ENCODE results near the gene ATP6V1B1. TPM values are rescaled to one million over a fixed set of nuclear protein-coding genes. Genes with fewer than 3 reads are reported as not detected.

ATP6V1B1 gene
- total and polyA plus RNA-seq, 9 of the 15 experiments (the other 6 are each of a cell fraction or from before 2014, with no cell fraction given): not detected

DNA sequence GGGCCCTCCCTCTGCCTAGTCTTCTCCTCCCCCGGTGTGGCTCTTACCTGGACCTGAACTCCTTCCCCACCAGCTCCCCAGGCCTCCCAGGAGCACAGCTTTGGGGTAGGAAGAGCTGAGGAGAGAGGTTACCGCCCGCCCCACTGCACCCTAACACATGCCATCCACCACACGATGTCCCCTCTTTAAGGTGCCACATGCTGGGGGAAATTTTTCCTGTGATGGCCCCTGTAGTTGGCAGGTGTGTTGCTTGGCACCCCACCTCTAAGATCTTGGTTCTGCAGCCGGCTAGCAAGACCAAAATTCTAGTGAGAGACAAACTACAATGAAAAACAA, 65.9 kb downstream of the ATP6V1B1 start:
- no peaks in the 10 kb centered on the region for H3K9me3 ChIP-seq (replicated peaks; ENCODE audit: control insufficient read depth, insufficient read depth, low read depth, low read length)
- DNase-seq (ENCODE audit: extremely low read depth in 1 of 4, low spot score in 3 of 4) (peak in 1 of 4 experiments; percentile 4), FAIRE-seq (no peak), ATAC-seq (no peak)
- H3K27me3 ChIP-seq (ENCODE audit: control insufficient read depth in 2 of 2, insufficient read depth in 2 of 2, low read length in 2 of 2): no peaks in the 10 kb centered on the region
- H3K27ac ChIP-seq (ENCODE audit: extremely low read depth, low read depth, low read length): no peak overlapping the region
- H3K9ac ChIP-seq (ENCODE audit: insufficient read depth in 1 of 2, low read depth in 2 of 2, low read length in 2 of 2): no peak overlapping the region
- 27% methylated on average over 3 of the region's 5 CpGs for WGBS (ENCODE audit: insufficient coverage, low coverage, missing lambda C conversion rate)
- TF ChIP-seq HDAC6 (IDR thresholded peaks at IDR 0.05; ENCODE audit: low read depth, low read length) (no peak), CCNT2 (IDR thresholded peaks at IDR 0.05; ENCODE audit: borderline replicate concordance, extremely low read depth, insufficient read length, low read depth, low read length) (no peak), RBM17 (IDR thresholded peaks at IDR 0.05; ENCODE audit: borderline replicate concordance, low read depth, low read length) (no peak), EHMT2 (IDR thresholded peaks at IDR 0.05) (no peak), WHSC1 (IDR thresholded peaks at IDR 0.05; ENCODE audit: low read length) (no peak), TAF15 (IDR thresholded peaks at IDR 0.05; ENCODE audit: low read depth, low read length) (no peak), ZFP91 (CRISPR knock-in tag; IDR thresholded peaks at IDR 0.05) (no peak), CREBBP (IDR thresholded peaks at IDR 0.05; ENCODE audit: low read depth, low read length) (no peak), RBM25 (IDR thresholded peaks at IDR 0.05; ENCODE audit: low read depth, low read length, severe bottlenecking) (no peak), FOXM1 (IDR thresholded peaks at IDR 0.05; ENCODE audit: low read depth) (no peak), FOXM1 (CRISPR knock-in tag; IDR thresholded peaks at IDR 0.05; ENCODE audit: low read depth) (no peak), HMG20B (CRISPR knock-in tag; IDR thresholded peaks at IDR 0.05) (no peak), GATA2 (CRISPR knock-in tag; IDR thresholded peaks at IDR 0.05) (no peak), CREM (IDR thresholded peaks at IDR 0.05; ENCODE audit: low read depth) (no peak), BCOR (IDR thresholded peaks at IDR 0.05) (no peak), NCOA1 (IDR thresholded peaks at IDR 0.05; ENCODE audit: low read depth) (no peak), CAMTA2 (CRISPR knock-in tag; conservative IDR thresholded peaks at IDR 0.05) (no peak)
- in situ Hi-C loops (cut with MboI): no loop called here
- BruUV-seq (replicated peaks): no TSS peak
- CTCF ChIA-PET (ENCODE audit: low intra/inter-chr PET ratio): interaction anchor here (1.5 kb wide), 1 partner anchor 37 kb away, joined by 5 read pairs; no protein-coding TSS in a partner anchor
- H2AFZ ChIP-seq (ENCODE audit: low read depth, low read length): peak overlapping the region; percentile 98
- no peaks in the 10 kb centered on the region for H4K20me1 ChIP-seq (replicated peaks; ENCODE audit: control insufficient read depth, insufficient read depth, low read length)
- peaks cover 17 to 20% of the 10 kb centered on the region in 2 experiments; a peak in 4 of 5 replicates for H3K4me1 ChIP-seq (replicated peaks in 1 of 2; ENCODE audit: control insufficient read depth in 2 of 2, insufficient read depth in 2 of 2, low read length in 2 of 2)
- intact Hi-C loops (cut with micrococcal nuclease): loop anchor here (10.0 kb wide), 1 partner anchor 153 kb away; no protein-coding TSS in a partner anchor
- no peaks in the 10 kb centered on the region for H3K36me3 ChIP-seq (ENCODE audit: control insufficient read depth, insufficient read depth, low read length)
- peaks cover 3% of the 10 kb centered on the region for H3K9me1 ChIP-seq (ENCODE audit: control insufficient read depth, insufficient read depth, low read length)
- H3K4me3 ChIP-seq: no peak overlapping the region
- POLR2A ChIA-PET: interaction anchor here (1.0 kb wide), 1 partner anchor 67 kb away, joined by 3 read pairs; the partner anchor contains the start of gene NAGK
- H3K79me2 ChIP-seq (ENCODE audit: control insufficient read depth, insufficient read depth, low read length): no peaks in the 10 kb centered on the region
- no peak overlapping the region; the same call in 1 of the 2 replicates for H3K4me2 ChIP-seq (ENCODE audit: insufficient read depth, low read length)
